ENCODE results near the gene MRPL57.

DNA sequence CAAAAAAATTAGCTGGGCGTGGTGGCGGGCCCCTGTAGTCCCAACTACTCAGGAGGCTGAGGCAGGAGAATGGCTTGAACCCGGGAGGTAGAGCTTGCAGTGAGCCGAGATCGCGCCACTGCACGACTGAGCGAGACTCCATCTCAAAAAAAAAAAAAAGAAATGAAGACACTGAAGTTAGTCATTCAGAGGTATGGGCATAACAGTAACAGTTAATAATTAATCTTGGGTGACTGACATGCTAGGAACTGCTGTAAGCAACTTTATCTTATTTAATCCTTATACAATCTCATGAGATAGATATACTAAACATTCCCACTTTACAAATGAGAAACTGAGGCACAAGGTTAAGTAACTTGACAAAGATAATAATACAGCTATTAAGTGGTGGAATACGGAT lies 5.0 kb upstream of the MRPL57 start:
- no peak for TF ChIP-seq TAF1 (IDR thresholded peaks at IDR 0.05; ENCODE audit: low read depth, low read length)
- TF ChIP-seq POLR2AphosphoS5 (IDR thresholded peaks at IDR 0.05; ENCODE audit: low read depth, low read length) = no peak
- TF ChIP-seq, protein P1, sequence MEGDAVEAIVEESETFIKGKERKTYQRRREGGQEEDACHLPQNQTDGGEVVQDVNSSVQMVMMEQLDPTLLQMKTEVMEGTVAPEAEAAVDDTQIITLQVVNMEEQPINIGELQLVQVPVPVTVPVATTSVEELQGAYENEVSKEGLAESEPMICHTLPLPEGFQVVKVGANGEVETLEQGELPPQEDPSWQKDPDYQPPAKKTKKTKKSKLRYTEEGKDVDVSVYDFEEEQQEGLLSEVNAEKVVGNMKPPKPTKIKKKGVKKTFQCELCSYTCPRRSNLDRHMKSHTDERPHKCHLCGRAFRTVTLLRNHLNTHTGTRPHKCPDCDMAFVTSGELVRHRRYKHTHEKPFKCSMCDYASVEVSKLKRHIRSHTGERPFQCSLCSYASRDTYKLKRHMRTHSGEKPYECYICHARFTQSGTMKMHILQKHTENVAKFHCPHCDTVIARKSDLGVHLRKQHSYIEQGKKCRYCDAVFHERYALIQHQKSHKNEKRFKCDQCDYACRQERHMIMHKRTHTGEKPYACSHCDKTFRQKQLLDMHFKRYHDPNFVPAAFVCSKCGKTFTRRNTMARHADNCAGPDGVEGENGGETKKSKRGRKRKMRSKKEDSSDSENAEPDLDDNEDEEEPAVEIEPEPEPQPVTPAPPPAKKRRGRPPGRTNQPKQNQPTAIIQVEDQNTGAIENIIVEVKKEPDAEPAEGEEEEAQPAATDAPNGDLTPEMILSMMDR (IDR thresholded peaks at IDR 0.05; ENCODE audit: control extremely low read depth in 1 of 3, insufficient read depth in 1 of 3, low read depth in 1 of 3, low read length in 3 of 3) = no peak
- TF ChIP-seq, protein P2, sequence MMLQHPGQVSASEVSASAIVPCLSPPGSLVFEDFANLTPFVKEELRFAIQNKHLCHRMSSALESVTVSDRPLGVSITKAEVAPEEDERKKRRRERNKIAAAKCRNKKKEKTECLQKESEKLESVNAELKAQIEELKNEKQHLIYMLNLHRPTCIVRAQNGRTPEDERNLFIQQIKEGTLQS (IDR thresholded peaks at IDR 0.05; ENCODE audit: insufficient read depth, low read depth, low read length) = no peak
- TF ChIP-seq EZH2 (IDR thresholded peaks at IDR 0.05; ENCODE audit: low read depth, low read length, severe bottlenecking) = no peak
- TF ChIP-seq, protein P3, sequence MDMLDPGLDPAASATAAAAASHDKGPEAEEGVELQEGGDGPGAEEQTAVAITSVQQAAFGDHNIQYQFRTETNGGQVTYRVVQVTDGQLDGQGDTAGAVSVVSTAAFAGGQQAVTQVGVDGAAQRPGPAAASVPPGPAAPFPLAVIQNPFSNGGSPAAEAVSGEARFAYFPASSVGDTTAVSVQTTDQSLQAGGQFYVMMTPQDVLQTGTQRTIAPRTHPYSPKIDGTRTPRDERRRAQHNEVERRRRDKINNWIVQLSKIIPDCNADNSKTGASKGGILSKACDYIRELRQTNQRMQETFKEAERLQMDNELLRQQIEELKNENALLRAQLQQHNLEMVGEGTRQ (IDR thresholded peaks at IDR 0.05; ENCODE audit: low read length) = no peak
- TF ChIP-seq RNF2 (IDR thresholded peaks at IDR 0.05; ENCODE audit: borderline replicate concordance, low read depth, low read length, missing control alignments, poor library complexity, severe bottlenecking) = no peak

Measured in H1 (cell line).